Peyer's patch (tissue), 4 donors: ENCODE results near the gene DMAP1. TPM values are rescaled to one million over a fixed set of nuclear protein-coding genes. Genes with fewer than 3 reads are reported as not detected.

ENCODE experiments used
- DNase-seq, 3 donors: peaks; one replicate each; pipeline ENCODE4 v3.0.0-alpha.2; 2017 to 2019
- H3K27ac ChIP-seq, 4 donors: fragments of 200-600 bp; sonication (generic); one replicate each; pipeline ENCODE4 v1.5.1; 2016 to 2019
- H3K27me3 ChIP-seq, 2 donors: fragments of 200-600 bp; sonication (generic); one replicate each; pipeline ENCODE4 v1.5.1; 2019
- H3K36me3 ChIP-seq, 3 donors: fragments of 200-600 bp; sonication (generic); one replicate each; pipeline ENCODE4 v1.5.1; 2016 to 2019
- H3K4me1 ChIP-seq, 4 donors: fragments of 200-600 bp; sonication (generic); one replicate each; pipeline ENCODE4 v1.5.1; 2016 to 2019
- H3K4me3 ChIP-seq, 4 donors: fragments of 200-600 bp; sonication (generic); 1 replicate in 3 of 4; 2 replicates in 1 of 4; pipeline ENCODE4 v1.5.1; 2016 to 2019; ENCODE audit warnings: mild to moderate bottlenecking in 1 of 4
- H3K9me3 ChIP-seq, 4 donors: fragments of 200-600 bp; sonication (generic); one replicate each; pipeline ENCODE4 v1.5.1; 2016 to 2019; ENCODE audit warnings: mild to moderate bottlenecking in 1 of 4
- POLR2A ChIP-seq, 2 donors: fragments of 450-650 bp; IDR thresholded peaks; one replicate each; pipeline ENCODE4 v1.5.1; 2017; ENCODE audit warnings: antibody characterized with exemption in 2 of 2, mild to moderate bottlenecking in 2 of 2, moderate library complexity in 2 of 2
- total RNA-seq, 4 donors: library from RNA; depleted of rRNA; stranded (reverse); fragments of >200 nt; gene quantifications; one replicate each; pipeline ENCODE4 v1.1.0, GENCODE V29; 2016
- TF ChIP-seq, protein P1 (sequence below), 6 experiments: fragments of 450-650 bp in 4 of 6; fragments of 200-600 bp in 2 of 6; sonication (generic) in 1 of 6; IDR thresholded peaks; one replicate each; pipeline ENCODE4 v1.5.1; 2017 to 2019; ENCODE audit warnings: antibody characterized with exemption in 6 of 6, mild to moderate bottlenecking in 3 of 6, moderate library complexity in 1 of 6

DMAP1 gene
- total RNA-seq, 4 donors from 2014 or later, result 79.2 to 149 (median 113) TPM

DNA sequence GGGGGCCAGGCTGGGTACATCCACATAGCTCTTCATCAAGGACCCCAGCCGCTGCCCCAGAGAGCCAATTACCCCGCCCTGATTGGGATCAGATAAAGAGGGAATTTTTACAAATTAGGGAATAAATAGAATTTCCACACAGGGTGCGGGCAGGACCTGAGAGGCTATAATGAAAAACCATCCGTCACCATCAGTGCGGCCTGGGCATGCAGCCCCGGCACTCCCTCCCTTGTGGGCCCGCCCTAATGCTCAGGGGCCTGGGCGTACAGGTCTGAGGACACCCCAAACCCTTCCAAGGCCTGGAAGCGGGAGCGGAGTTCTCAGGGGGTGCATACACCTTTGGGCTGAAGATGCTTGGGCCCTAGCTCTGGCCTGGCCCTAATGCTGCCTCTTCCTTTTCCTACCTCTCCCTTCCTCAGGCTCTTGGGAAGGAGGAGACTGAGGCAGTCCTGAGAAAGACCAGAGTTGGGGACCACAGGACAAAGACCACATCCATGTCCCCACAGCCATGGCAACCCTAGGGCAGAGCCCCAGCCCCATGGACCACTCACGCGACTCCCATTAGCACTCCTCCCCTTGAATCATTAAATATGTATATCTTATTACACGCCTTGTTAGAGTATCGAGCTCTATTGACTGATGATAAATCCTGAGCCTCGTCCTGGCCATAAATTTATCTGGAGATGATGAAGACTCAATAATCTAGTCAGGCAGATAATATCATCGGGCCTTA is 16.3 kb downstream of the DMAP1 start:
- Histone ChIP-seq H3K27ac (no peak overlapping the region), H3K27me3 (no peaks in the 10 kb centered on the region), H3K4me3 (no peak overlapping the region), H3K4me1 (no peaks in the 10 kb centered on the region), H3K9me3 (no peaks in the 10 kb centered on the region), H3K36me3 (no peaks in the 10 kb centered on the region)
- no peak for TF ChIP-seq POLR2A (IDR thresholded peaks at IDR 0.05)
- TF ChIP-seq, protein P1, sequence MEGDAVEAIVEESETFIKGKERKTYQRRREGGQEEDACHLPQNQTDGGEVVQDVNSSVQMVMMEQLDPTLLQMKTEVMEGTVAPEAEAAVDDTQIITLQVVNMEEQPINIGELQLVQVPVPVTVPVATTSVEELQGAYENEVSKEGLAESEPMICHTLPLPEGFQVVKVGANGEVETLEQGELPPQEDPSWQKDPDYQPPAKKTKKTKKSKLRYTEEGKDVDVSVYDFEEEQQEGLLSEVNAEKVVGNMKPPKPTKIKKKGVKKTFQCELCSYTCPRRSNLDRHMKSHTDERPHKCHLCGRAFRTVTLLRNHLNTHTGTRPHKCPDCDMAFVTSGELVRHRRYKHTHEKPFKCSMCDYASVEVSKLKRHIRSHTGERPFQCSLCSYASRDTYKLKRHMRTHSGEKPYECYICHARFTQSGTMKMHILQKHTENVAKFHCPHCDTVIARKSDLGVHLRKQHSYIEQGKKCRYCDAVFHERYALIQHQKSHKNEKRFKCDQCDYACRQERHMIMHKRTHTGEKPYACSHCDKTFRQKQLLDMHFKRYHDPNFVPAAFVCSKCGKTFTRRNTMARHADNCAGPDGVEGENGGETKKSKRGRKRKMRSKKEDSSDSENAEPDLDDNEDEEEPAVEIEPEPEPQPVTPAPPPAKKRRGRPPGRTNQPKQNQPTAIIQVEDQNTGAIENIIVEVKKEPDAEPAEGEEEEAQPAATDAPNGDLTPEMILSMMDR (IDR thresholded peaks at IDR 0.05), result no peak
- no peak for DNase-seq

GRCh38 chr1:44230796-44231195 is 17.5 kb downstream of the DMAP1 start:
- no peak overlapping the region for H3K4me3 ChIP-seq
- H3K36me3 ChIP-seq, result no peaks in the 10 kb centered on the region
- TF ChIP-seq, protein P1 (IDR thresholded peaks at IDR 0.05), result no peak
- TF ChIP-seq POLR2A (IDR thresholded peaks at IDR 0.05), result no peak
- no peaks in the 10 kb centered on the region for H3K27me3 ChIP-seq
- no peaks in the 10 kb centered on the region for H3K4me1 ChIP-seq
- no peaks in the 10 kb centered on the region for H3K9me3 ChIP-seq
- no peak for DNase-seq
- H3K27ac ChIP-seq, result no peak overlapping the region

DNA sequence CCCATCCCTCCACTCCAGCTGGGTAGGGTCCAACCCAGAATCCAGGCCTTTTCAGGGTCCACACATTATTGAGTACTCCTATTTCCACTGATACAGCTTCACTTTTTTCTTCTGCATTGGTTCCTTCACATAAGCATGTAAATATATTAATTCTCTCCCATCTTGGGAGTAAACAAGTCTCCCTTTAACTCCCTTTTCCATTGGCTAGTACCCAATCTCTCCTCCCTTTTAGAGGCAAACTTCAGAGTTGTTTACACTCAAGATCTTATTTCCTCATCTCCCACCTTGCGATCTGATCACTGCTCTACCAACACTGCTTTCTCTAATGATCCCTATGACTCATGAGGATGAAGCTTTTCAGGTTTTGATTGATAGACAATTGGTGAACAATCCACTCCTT is 20.3 kb downstream of the DMAP1 start:
- TF ChIP-seq, protein P1 (IDR thresholded peaks at IDR 0.05), result no peak
- no peak for TF ChIP-seq POLR2A (IDR thresholded peaks at IDR 0.05)

GRCh38 chr1:44235808-44236207 is 22.5 kb downstream of the DMAP1 start:
- TF ChIP-seq, protein P1 (IDR thresholded peaks at IDR 0.05), result no peak
- TF ChIP-seq POLR2A (IDR thresholded peaks at IDR 0.05), result no peak
- Histone ChIP-seq H3K36me3 (no peaks in the 10 kb centered on the region), H3K4me1 (peaks cover 0 to 33% (median 2%) of the 10 kb centered on the region in 4 donors), H3K27ac (no peak overlapping the region), H3K4me3 (no peak overlapping the region), H3K9me3 (no peaks in the 10 kb centered on the region), H3K27me3 (no peaks in the 10 kb centered on the region)
- no peak for DNase-seq

More for the DNA sequence above, 20.3 kb downstream of the DMAP1 start:
- no peak overlapping the region for H3K4me3 ChIP-seq
- no peak for DNase-seq
- H3K4me1 ChIP-seq, result peaks cover 0 to 12% (median 0%) of the 10 kb centered on the region in 4 donors
- no peaks in the 10 kb centered on the region for H3K27me3 ChIP-seq
- H3K36me3 ChIP-seq, result no peaks in the 10 kb centered on the region
- H3K9me3 ChIP-seq, result no peaks in the 10 kb centered on the region
- H3K27ac ChIP-seq, result no peak overlapping the region

GRCh38 chr1:44236490-44237272 is 23.4 kb downstream of the DMAP1 start:
- Histone ChIP-seq H3K27ac (no peak overlapping the region), H3K9me3 (no peaks in the 10 kb centered on the region), H3K4me1 (peaks cover 0 to 38% (median 2%) of the 10 kb centered on the region in 4 donors), H3K4me3 (no peak overlapping the region), H3K36me3 (no peaks in the 10 kb centered on the region), H3K27me3 (no peaks in the 10 kb centered on the region)
- TF ChIP-seq POLR2A (IDR thresholded peaks at IDR 0.05), result no peak
- TF ChIP-seq, protein P1 (IDR thresholded peaks at IDR 0.05), result peak in 3 of 6 experiments; percentile 19 to 37 (median 21)
- DNase-seq, result peak in 1 of 3 donors; percentile 47
